HepG2 (cell line): ENCODE measurements around the gene TMEM250. TPM values are rescaled to one million over a fixed set of nuclear protein-coding genes. Genes with fewer than 3 reads are reported as not detected.

Experiments used
- ATAC-seq: fragments of 200-7000 bp; cut with Tn5 transposase; 3 replicates; pipeline ENCODE4 v1.9.1; 2020; ENCODE audit warnings: mild to moderate bottlenecking, moderate library complexity
- BruUV-seq: library from RNA; stranded (reverse); fragments of 400-500 nt; replicated peaks from 2 replicates; lab custom pipeline; 2021; lab: Mats Ljungman, UMichigan
- CTCF ChIA-PET: fragments of 300-600 bp; formaldehyde crosslinking; extraction: SDS; loops from one replicate; lab custom pipeline; 2021; ENCODE audit warnings: low total read pairs, inconsistent platforms, low intra/inter-chr PET ratio; lab: Yijun Ruan, JAX
- POLR2A ChIA-PET: fragments of 350-600 bp; sonication (Branson Sonifier 250); formaldehyde crosslinking; loops from one replicate; lab custom pipeline; 2020; ENCODE audit warnings: antibody characterized with exemption, inconsistent platforms; lab: Yijun Ruan, JAX
- DNase-seq: peaks from one replicate; pipeline ENCODE4 v3.0.0-alpha.2; 2015; ENCODE audit warnings: low spot score
- FAIRE-seq: peaks from 3 replicates; lab custom pipeline; 2011; peaks lifted over from hg19 to GRCh38; lab: Jason Lieb, UNC
- H2AFZ ChIP-seq: one replicate; pipeline ENCODE4 v1.6.1; 2011; ENCODE audit warnings: low read length, inconsistent platforms
- H3K27ac ChIP-seq: fragments of 300-600 bp; 3 replicates; pipeline ENCODE4 v1.8.0; 2011; ENCODE audit warnings: mixed run types, mild to moderate bottlenecking, mixed read lengths, low read length, inconsistent platforms; ENCODE audit not compliant: insufficient read depth; ENCODE audit errors: extremely low read length
- H3K27me3 ChIP-seq, 2 experiments: fragments of 200-600 bp in 1 of 2; 2 replicates in 1 of 2; 3 replicates in 1 of 2; pipeline versions ENCODE4 v1.6.0 to v1.8.0; 2011; ENCODE audit warnings: low read length in 2 of 2, mild to moderate bottlenecking in 2 of 2, moderate library complexity in 2 of 2, inconsistent platforms in 1 of 2; ENCODE audit not compliant: insufficient read depth in 2 of 2, control insufficient read depth in 1 of 2
- H3K36me3 ChIP-seq, 2 experiments: fragments of 200-600 bp in 1 of 2; replicated peaks in 1 of 2; 2 replicates in 1 of 2; 3 replicates in 1 of 2; pipeline versions ENCODE4 v1.5.1 to v1.8.0; 2011; ENCODE audit warnings: low read length in 2 of 2, inconsistent platforms in 1 of 2; ENCODE audit not compliant: insufficient read depth in 2 of 2, control insufficient read depth in 1 of 2
- H3K4me1 ChIP-seq: 2 replicates; pipeline ENCODE4 v1.5.1; 2012; ENCODE audit warnings: low read length, inconsistent platforms; ENCODE audit not compliant: insufficient read depth
- H3K4me2 ChIP-seq: 2 replicates; pipeline ENCODE4 v1.6.0; 2011; ENCODE audit warnings: low read depth, low read length, inconsistent platforms
- H3K4me3 ChIP-seq, 3 experiments: fragments of 200-600 bp in 1 of 3; sonication (generic), shearing (Covaris generic) in 1 of 3; replicated peaks in 1 of 3; 2 replicates each; pipeline ENCODE4 v1.5.1; 2011 to 2016; ENCODE audit warnings: low read length in 3 of 3, inconsistent platforms in 2 of 3, low read depth in 2 of 3, mild to moderate bottlenecking in 2 of 3, control low read depth in 1 of 3, mixed read lengths in 1 of 3; ENCODE audit not compliant: insufficient read depth in 1 of 3
- H3K79me2 ChIP-seq: one replicate; pipeline ENCODE4 v1.6.1; 2011; ENCODE audit warnings: low read length, inconsistent platforms; ENCODE audit not compliant: insufficient read depth
- H3K9ac ChIP-seq: 2 replicates; pipeline ENCODE4 v1.6.0; 2011; ENCODE audit warnings: mild to moderate bottlenecking, low read depth, low read length, inconsistent platforms; ENCODE audit not compliant: insufficient read depth
- H3K9me3 ChIP-seq: 2 replicates; pipeline ENCODE4 v1.5.1; 2012; ENCODE audit warnings: mild to moderate bottlenecking, low read length
- H4K20me1 ChIP-seq: 2 replicates; pipeline ENCODE4 v1.6.0; 2011; ENCODE audit warnings: inconsistent platforms, mild to moderate bottlenecking, low read length, moderate library complexity; ENCODE audit not compliant: insufficient read depth
- RBM39 ChIP-seq: fragments of 200-400 bp; formaldehyde crosslinking; IDR thresholded peaks from one replicate; pipeline ENCODE4 v1.6.1; 2018; ENCODE audit warnings: antibody characterized with exemption, mild to moderate bottlenecking, low read depth, low read length; ENCODE audit not compliant: poor library complexity, severe bottlenecking
- ZBTB7A ChIP-seq: sonication (generic); formaldehyde crosslinking; IDR thresholded peaks from 2 replicates; pipeline ENCODE4 v1.8.0; 2022; ENCODE audit warnings: mild to moderate bottlenecking, missing genetic modification reagents
- ZNF513 ChIP-seq: sonication (generic); formaldehyde crosslinking; conservative IDR thresholded peaks from 2 replicates; pipeline ENCODE4 v1.5.0; 2020; ENCODE audit warnings: missing genetic modification reagents
- WGBS: methylation state at CpG from one replicate; pipeline ENCODE4 v1.1.6; 2017; ENCODE audit warnings: low lambda C conversion rate; 5-methylcytosine and 5-hydroxymethylcytosine counted together
- in situ Hi-C: cut with HindIII; loops from 2 replicates; pipeline ENCODE4 v1.10.0; 2017; ENCODE audit warnings: low pct_unique_long_range_greater_than_20kb; ENCODE audit not compliant: extremely low pct_ligation_motif_present
- intact Hi-C: fragments of 100-400 bp; cut with micrococcal nuclease; formaldehyde crosslinking; loops from one replicate; pipeline ENCODE4 v1.10.0; 2022; ENCODE audit not compliant: unreplicated experiment
- polyA plus RNA-seq, 8 experiments: library from polyadenylated mRNA; depleted of rRNA in 3 of 8; stranded (reverse) in 7 of 8; unstranded in 1 of 8; fragments of >200 nt; fragmentation: Illumina TruSeq in 4 of 8; extraction: Trizol in 4 of 8; gene quantifications; 2 replicates each; pipeline versions ENCODE4 v1.2.1 to v1.2.3, GENCODE V29; 2011 to 2016; ENCODE audit warnings: low read depth in 4 of 8, missing spikeins in 1 of 8, mixed read lengths in 1 of 8; ENCODE audit not compliant: insufficient read depth in 1 of 8
- total RNA-seq, 5 experiments: library from RNA; depleted of rRNA; stranded (reverse); fragments of >200 nt; fragmentation: Illumina TruSeq; extraction: Trizol; gene quantifications; 2 replicates each; pipeline ENCODE4 v1.2.3, GENCODE V29; 2016; ENCODE audit warnings: low read depth in 1 of 5
- TF ChIP-seq, protein P1 (sequence below): sonication (generic); formaldehyde crosslinking; IDR thresholded peaks from 2 replicates; pipeline ENCODE4 v1.4.0; 2020; ENCODE audit warnings: mild to moderate bottlenecking, missing genetic modification reagents

The TMEM250 gene
- total and polyA plus RNA-seq, 2 of the 13 experiments (the other 11 are each of a cell fraction or from before 2014, with no cell fraction given), result 5.5 to 13.9 TPM

DNA sequence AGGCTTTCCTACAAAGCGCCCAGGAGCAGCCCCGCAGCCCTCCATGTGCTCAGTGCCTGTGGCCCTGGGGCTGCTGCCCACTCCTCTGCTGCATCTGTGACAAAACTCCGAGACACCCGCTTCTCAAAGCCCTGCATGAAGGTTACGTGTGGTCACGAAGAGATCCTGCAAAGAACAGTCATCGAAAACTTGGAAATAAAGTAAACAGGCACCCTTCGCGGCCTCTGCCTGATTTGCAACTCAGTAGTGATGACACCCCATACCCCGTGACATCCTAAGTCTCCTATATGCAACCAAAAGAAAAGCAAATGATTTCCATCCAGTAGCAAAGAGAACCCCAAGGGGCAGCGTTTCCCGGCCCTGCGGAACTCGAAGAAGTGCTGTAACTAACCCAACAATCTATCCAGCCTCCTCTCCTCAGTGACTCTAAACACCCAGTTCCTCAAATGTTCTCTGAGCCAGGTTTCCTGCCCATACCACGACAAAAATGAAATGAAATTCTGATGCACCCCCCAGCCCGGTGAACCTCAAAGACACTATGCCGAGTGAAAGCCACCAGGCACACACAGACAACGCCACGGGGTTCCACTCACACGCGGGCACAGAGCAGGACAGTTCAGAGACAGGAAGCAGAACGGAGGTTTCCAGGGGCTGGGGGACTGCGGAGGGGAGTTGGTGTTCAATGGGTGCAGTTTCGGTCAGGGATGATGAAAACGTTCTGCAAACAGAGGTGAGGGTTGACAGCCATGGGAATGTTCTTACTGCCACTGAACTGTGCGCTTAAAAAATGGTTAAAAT, 42.6 kb downstream of the TMEM250 start:
- peaks cover 8 to 11% of the 10 kb centered on the region in 2 experiments; a peak in 4 of 5 replicates for H3K36me3 ChIP-seq
- no peak for FAIRE-seq
- CTCF ChIA-PET, result no interaction called here

More for the DNA sequence above, 42.6 kb downstream of the TMEM250 start:
- Histone ChIP-seq H2AFZ (no peak overlapping the region), H3K27me3 (no peaks in the 10 kb centered on the region), H3K4me3 (no peak overlapping the region), H3K79me2 (peaks cover 38% of the 10 kb centered on the region), H3K4me2 (no peak overlapping the region), H4K20me1 (peaks cover 12% of the 10 kb centered on the region; the same call in 1 of the 2 replicates), H3K9me3 (no peaks in the 10 kb centered on the region), H3K9ac (no peak overlapping the region), H3K27ac (no peak overlapping the region), H3K4me1 (no peaks in the 10 kb centered on the region)
- BruUV-seq, result no TSS peak
- TF ChIP-seq, protein P1, sequence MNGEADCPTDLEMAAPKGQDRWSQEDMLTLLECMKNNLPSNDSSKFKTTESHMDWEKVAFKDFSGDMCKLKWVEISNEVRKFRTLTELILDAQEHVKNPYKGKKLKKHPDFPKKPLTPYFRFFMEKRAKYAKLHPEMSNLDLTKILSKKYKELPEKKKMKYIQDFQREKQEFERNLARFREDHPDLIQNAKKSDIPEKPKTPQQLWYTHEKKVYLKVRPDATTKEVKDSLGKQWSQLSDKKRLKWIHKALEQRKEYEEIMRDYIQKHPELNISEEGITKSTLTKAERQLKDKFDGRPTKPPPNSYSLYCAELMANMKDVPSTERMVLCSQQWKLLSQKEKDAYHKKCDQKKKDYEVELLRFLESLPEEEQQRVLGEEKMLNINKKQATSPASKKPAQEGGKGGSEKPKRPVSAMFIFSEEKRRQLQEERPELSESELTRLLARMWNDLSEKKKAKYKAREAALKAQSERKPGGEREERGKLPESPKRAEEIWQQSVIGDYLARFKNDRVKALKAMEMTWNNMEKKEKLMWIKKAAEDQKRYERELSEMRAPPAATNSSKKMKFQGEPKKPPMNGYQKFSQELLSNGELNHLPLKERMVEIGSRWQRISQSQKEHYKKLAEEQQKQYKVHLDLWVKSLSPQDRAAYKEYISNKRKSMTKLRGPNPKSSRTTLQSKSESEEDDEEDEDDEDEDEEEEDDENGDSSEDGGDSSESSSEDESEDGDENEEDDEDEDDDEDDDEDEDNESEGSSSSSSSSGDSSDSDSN (CRISPR knock-in tag), result no peak
- TF ChIP-seq ZBTB7A (CRISPR knock-in tag), result no peak
- TF ChIP-seq ZNF513 (CRISPR knock-in tag), result no peak
- TF ChIP-seq RBM39, result no peak
- intact Hi-C loops (no loop called here), in situ Hi-C loops (no loop called here)
- WGBS, result 95% methylated on average over 26 of the region's 26 CpGs
- no peak for DNase-seq
- no peak for ATAC-seq
- POLR2A ChIA-PET, result no interaction called here
